Body of pancreas (tissue), 4 donors: ENCODE data around the gene SOWAHA. TPM values are rescaled to one million over a fixed set of nuclear protein-coding genes. Genes with fewer than 3 reads are reported as not detected.

Experiments used
- ATAC-seq: fragments of 150-250 bp; one replicate; pipeline ENCODE4 v1.9.1; 2016
- DNase-seq, 4 donors: peaks; one replicate each; pipeline ENCODE4 v3.0.0-alpha.2; 2019
- H3K27ac ChIP-seq, 4 donors: fragments of 200-600 bp; sonication (generic); 1 replicate in 3 of 4; 2 replicates in 1 of 4; pipeline versions ENCODE4 v1.5.1 to v1.6.1; 2016 to 2019; ENCODE audit warnings: mild to moderate bottlenecking in 1 of 4, mixed read lengths in 1 of 4, moderate library complexity in 1 of 4
- H3K27me3 ChIP-seq, 2 donors: fragments of 200-600 bp; sonication (generic); one replicate each; pipeline ENCODE4 v1.6.0; 2016; ENCODE audit warnings: mild to moderate bottlenecking in 1 of 2
- H3K36me3 ChIP-seq, 2 donors: fragments of 200-600 bp; sonication (generic); replicated peaks in 1 of 2; 2 replicates each; pipeline ENCODE4 v1.5.1; 2016; ENCODE audit warnings: low read depth in 2 of 2; ENCODE audit not compliant: insufficient read depth in 1 of 2
- H3K4me1 ChIP-seq: fragments of 200-600 bp; sonication (generic); one replicate; pipeline ENCODE4 v1.6.0; 2016
- H3K4me3 ChIP-seq, 2 donors: fragments of 200-600 bp; sonication (generic); 1 replicate in 1 of 2; 2 replicates in 1 of 2; pipeline ENCODE4 v1.5.1; 2016 to 2019
- H3K9me3 ChIP-seq, 3 donors: fragments of 200-600 bp; sonication (generic); 1 replicate in 2 of 3; 2 replicates in 1 of 3; pipeline ENCODE4 v1.5.1; 2016
- POLR2A ChIP-seq, 3 donors: fragments of 450-650 bp; IDR thresholded peaks; one replicate each; pipeline ENCODE4 v1.6.1; 2016; ENCODE audit warnings: antibody characterized with exemption in 3 of 3, mild to moderate bottlenecking in 2 of 3
- WGBS, 2 donors: methylation state at CpG; one replicate each; pipeline ENCODE4 v1.1.5; 2017; 5-methylcytosine and 5-hydroxymethylcytosine counted together
- intact Hi-C: fragments of 100-400 bp; cut with DNase I; formaldehyde crosslinking; loops from one replicate; pipeline ENCODE4 v1.15.1; 2023
- total RNA-seq, 2 donors: library from RNA; depleted of rRNA; stranded (reverse); fragments of >200 nt; gene quantifications; one replicate each; pipeline ENCODE4 v1.1.0, GENCODE V29; 2016
- TF ChIP-seq, protein P1 (sequence below), 7 experiments: fragments of 450-650 bp in 4 of 7; fragments of 200-600 bp in 3 of 7; sonication (generic) in 3 of 7; IDR thresholded peaks; one replicate each; pipeline ENCODE4 v1.5.1; 2016 to 2019; ENCODE audit warnings: antibody characterized with exemption in 7 of 7

The SOWAHA gene
- total RNA-seq, 2 donors from 2014 or later, result 7.3 to 9.6 TPM

GRCh38 chr5:132827943-132828673 is 15.0 kb downstream of the SOWAHA start:
- no peaks in the 10 kb centered on the region for H3K9me3 ChIP-seq
- H3K36me3 ChIP-seq, result no peaks in the 10 kb centered on the region
- intact Hi-C loops, result loop anchor here (5.0 kb wide), 1 partner anchor 59 kb away; no protein-coding TSS in a partner anchor
- H3K4me3 ChIP-seq, result no peak overlapping the region
- TF ChIP-seq, protein P1, sequence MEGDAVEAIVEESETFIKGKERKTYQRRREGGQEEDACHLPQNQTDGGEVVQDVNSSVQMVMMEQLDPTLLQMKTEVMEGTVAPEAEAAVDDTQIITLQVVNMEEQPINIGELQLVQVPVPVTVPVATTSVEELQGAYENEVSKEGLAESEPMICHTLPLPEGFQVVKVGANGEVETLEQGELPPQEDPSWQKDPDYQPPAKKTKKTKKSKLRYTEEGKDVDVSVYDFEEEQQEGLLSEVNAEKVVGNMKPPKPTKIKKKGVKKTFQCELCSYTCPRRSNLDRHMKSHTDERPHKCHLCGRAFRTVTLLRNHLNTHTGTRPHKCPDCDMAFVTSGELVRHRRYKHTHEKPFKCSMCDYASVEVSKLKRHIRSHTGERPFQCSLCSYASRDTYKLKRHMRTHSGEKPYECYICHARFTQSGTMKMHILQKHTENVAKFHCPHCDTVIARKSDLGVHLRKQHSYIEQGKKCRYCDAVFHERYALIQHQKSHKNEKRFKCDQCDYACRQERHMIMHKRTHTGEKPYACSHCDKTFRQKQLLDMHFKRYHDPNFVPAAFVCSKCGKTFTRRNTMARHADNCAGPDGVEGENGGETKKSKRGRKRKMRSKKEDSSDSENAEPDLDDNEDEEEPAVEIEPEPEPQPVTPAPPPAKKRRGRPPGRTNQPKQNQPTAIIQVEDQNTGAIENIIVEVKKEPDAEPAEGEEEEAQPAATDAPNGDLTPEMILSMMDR (IDR thresholded peaks at IDR 0.05), result no peak
- TF ChIP-seq POLR2A (IDR thresholded peaks at IDR 0.05), result no peak
- DNase-seq (no peak), ATAC-seq (no peak)
- H3K27me3 ChIP-seq, result no peaks in the 10 kb centered on the region
- H3K27ac ChIP-seq, result no peak overlapping the region
- 79 to 85% methylated on average over 4 of the region's 4 CpGs for WGBS, 2 donors
- peaks cover 28% of the 10 kb centered on the region for H3K4me1 ChIP-seq

GRCh38 chr5:132828846-132829494 is 15.9 kb downstream of the SOWAHA start:
- Histone ChIP-seq H3K4me1 (peaks cover 24% of the 10 kb centered on the region), H3K27ac (peak overlapping the region in 3 of 4 donors; percentile 93 to 95 (median 94)), H3K27me3 (no peaks in the 10 kb centered on the region), H3K36me3 (no peaks in the 10 kb centered on the region), H3K4me3 (peak overlapping the region in 1 of 2 donors; percentile 17), H3K9me3 (no peaks in the 10 kb centered on the region)
- ATAC-seq (no peak), DNase-seq (peak in 1 of 4 donors; percentile 51)
- intact Hi-C loops, result loop anchor here (5.0 kb wide), 1 partner anchor 58 kb away; no protein-coding TSS in a partner anchor
- 41 to 52% methylated on average over 4 of the region's 4 CpGs for WGBS, 2 donors
- TF ChIP-seq POLR2A (IDR thresholded peaks at IDR 0.05), result no peak

GRCh38 chr5:132829742-132830435 is 16.8 kb downstream of the SOWAHA start:
- ATAC-seq (peak; percentile 88), DNase-seq (peak; percentile 84 to 88 (median 86))
- Histone ChIP-seq H3K9me3 (no peaks in the 10 kb centered on the region), H3K4me1 (peaks cover 24% of the 10 kb centered on the region), H3K4me3 (peak overlapping the region; percentile 17 to 32), H3K27me3 (no peaks in the 10 kb centered on the region), H3K27ac (peak overlapping the region; percentile 89 to 95 (median 94)), H3K36me3 (no peaks in the 10 kb centered on the region)
- 0 to 1% methylated on average over 25 to 74 of the region's 75 CpGs for WGBS, 2 donors
- intact Hi-C loops, result loop anchor here (5.0 kb wide), 1 partner anchor 57 kb away; no protein-coding TSS in a partner anchor
- TF ChIP-seq POLR2A (IDR thresholded peaks at IDR 0.05), result peak in 1 of 3 donors; percentile 48
- TF ChIP-seq, protein P1 (IDR thresholded peaks at IDR 0.05), result peak; percentile 90 to 94 (median 93)

- H3K4me3 ChIP-seq, result peak within 1 kb of the TSS; percentile 17 to 32
- intact Hi-C loops, result no loop called here
- H3K36me3 ChIP-seq, result no peaks in the 10 kb centered on the region
- peak; percentile 85 for ATAC-seq
- peaks cover 24% of the 10 kb centered on the region for H3K4me1 ChIP-seq
- DNase-seq, result peak; percentile 79 to 84 (median 83)
- 12 to 27% methylated on average over 4 to 23 of the region's 78 CpGs for WGBS, 2 donors
- H3K27me3 ChIP-seq, result no peaks in the 10 kb centered on the region
- peak within 1 kb of the TSS; percentile 89 to 95 (median 94) for H3K27ac ChIP-seq
- TF ChIP-seq, protein P1 (IDR thresholded peaks at IDR 0.05), result peak in 1 of 7 experiments; percentile 4
- TF ChIP-seq POLR2A (IDR thresholded peaks at IDR 0.05), result peak; percentile 63 to 76 (median 72)
- no peaks in the 10 kb centered on the region for H3K9me3 ChIP-seq
Observed at GRCh38 chr5:132830436-132831094, 17.5 kb downstream of the SOWAHA start, which contains the start of gene SHROOM1. TSS of gene SHROOM1 (minus strand) at chr5:132830647. CDS start at chr5:132826140, 4,507 bp downstream.
